HUDEP-2 (cell line): ENCODE measurements around the gene ADCK2.
"Not testable (repeated sequence)": the region's sequence is repeated elsewhere in the genome, so short reads cannot be mapped to it uniquely, and the experiment has no call there.

Experiments
- DNase-seq, 76 experiments: peaks; one replicate each; lab custom pipeline; 2025; ENCODE audit not compliant: unreplicated experiment in 76 of 76; lab: John Stamatoyannopoulos, UW

Gene ADCK2

DNA sequence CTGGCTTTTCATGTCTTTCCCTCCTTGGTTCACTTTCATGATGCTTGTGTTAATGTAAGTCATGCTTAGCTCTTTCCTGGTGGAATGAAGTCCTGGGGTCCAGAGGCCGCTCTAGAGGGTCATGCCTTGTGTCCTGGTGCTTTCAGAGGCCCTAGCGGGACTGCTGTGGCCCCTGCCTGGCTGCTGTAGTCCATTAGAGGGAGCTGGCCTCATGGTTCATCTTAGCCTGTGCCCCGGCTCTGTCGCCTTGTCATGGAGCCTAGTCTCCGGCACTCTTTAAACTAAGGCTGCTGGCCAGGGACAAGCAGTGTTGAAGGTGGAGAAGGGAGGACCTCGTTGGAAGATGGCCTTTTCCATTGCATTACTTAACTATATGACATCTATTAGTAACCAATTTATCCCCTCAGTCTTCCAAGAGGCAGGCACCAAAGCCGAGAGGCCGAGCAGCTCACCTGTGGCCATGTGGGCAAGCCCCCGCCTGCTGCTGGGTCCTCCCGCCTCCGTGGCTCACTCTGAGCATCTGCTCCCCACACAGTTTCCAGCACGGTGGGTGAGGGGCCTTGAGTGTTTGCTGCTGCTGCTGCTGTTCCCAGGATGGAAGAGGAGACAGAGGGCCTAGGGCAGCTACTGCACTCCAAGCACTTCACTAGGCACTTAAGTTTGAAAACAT, 18.8 kb downstream of the ADCK2 start:
- no peak for DNase-seq

- DNase-seq: not testable (repeated sequence)
Observed at GRCh38 chr7:140693849-140694248, 21.1 kb downstream of the ADCK2 start.

GRCh38 chr7:140694592-140694991, 21.8 kb downstream of the ADCK2 start:
- DNase-seq: no peak

DNA sequence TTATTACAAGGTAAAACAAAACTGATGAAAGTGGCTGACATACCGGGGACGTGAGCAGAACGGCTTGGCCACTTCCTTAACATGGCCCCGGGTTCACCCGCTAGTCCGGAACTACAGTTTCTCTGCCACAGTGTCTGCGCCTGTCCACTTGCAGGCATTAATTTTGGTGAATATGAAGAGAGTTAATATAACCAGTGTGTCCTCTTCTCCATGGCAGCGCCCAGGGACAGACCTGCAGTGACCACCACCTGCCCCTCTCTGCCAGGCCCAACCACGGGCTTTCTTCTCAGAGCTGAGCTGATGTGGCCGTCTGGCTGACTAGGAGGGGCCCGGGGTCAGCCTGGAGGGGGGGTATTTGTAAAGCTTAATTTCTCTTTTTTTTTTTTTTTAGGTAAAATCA, 22.6 kb downstream of the ADCK2 start:
- DNase-seq: no peak

GRCh38 chr7:140696024-140696679, 23.4 kb downstream of the ADCK2 start:
- DNase-seq: peak in 67 of 76 experiments; percentile 32 to 92 (median 84)

- peak in 65 of 76 experiments; percentile 6 to 89 (median 67) for DNase-seq
Observed at GRCh38 chr7:140696680-140697446, 24.1 kb downstream of the ADCK2 start, which contains the start of gene NDUFB2. Gene NDUFB2, plus strand, starts transcription at chr7:140696708. Its CDS starts 37 bp downstream, at chr7:140696745.

- no peak for DNase-seq
Observed at GRCh38 chr7:140697447-140698143, 24.9 kb downstream of the ADCK2 start.

GRCh38 chr7:140698477-140698876, 25.7 kb downstream of the ADCK2 start:
- DNase-seq: no peak

- no peak for DNase-seq
Observed at GRCh38 chr7:140702774-140703173, 30.0 kb downstream of the ADCK2 start.

GRCh38 chr7:140704205-140704604, 31.5 kb downstream of the ADCK2 start:
- DNase-seq: no peak

DNA sequence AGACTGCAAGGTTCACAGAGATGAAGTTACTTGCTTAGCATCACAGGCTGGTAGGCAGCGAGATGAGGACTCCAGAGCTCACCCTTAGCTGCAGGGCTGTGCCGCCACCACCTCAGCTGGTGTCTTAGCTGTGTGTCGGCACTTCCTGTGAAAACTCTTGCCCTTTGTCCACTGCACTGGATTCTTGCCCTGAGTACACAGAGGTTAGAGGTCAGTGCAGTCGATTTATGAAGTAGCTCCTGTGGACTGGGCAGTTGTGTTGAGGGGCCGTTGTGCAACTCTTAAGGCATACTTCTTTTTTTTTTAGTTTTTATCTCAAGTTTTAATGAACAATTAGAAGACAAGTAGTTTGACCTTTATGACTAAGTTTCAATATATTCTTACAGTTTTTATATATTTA, 34.4 kb downstream of the ADCK2 start:
- no peak for DNase-seq

- DNase-seq: not testable (repeated sequence)
Observed at GRCh38 chr7:140708764-140709163, 36.0 kb downstream of the ADCK2 start.

GRCh38 chr7:140712392-140712791, 39.6 kb downstream of the ADCK2 start:
- DNase-seq: not testable (repeated sequence)

DNA sequence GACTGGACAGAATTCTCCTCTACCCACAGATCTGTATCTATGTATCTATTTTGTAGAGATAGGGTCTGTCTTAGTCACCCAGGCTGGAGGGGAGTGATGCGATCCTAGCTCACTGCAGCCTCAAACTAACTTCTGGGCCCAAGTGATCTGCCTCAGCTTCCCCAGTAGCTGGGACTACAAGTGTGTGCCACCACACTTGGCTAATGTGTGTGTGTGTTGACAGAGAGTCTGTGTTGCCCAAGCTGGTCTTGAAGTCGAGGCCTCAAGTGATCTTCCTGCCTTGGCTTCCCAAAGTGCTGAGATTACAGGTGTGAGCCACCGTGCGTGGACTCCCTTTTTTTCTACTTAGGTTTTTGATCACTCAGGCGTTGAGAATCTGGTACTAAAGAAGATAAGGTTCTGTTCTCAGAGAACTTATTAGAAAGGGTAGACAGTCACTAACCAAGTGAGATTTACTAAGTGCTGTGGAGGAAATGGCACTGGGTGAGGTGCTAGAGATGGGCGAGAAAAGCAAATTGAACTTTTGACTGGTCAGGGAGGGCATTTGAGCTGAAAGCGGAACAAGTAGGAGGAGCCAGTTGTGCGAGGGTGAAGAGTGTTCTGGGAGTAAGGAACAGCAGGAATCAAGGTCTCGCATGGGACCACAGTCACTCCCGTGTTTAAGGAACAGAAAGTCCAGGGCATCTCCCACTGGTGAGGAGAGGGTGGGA, 41.7 kb downstream of the ADCK2 start:
- DNase-seq: no peak

GRCh38 chr7:140719721-140720120, 47.0 kb downstream of the ADCK2 start:
- DNase-seq: no peak

- DNase-seq: no peak
Observed at GRCh38 chr7:140722254-140722653, 49.5 kb downstream of the ADCK2 start.

- DNase-seq: no peak
Observed at GRCh38 chr7:140723006-140723405, 50.3 kb downstream of the ADCK2 start.

GRCh38 chr7:140723574-140723973, 50.8 kb downstream of the ADCK2 start:
- DNase-seq: no peak

DNA sequence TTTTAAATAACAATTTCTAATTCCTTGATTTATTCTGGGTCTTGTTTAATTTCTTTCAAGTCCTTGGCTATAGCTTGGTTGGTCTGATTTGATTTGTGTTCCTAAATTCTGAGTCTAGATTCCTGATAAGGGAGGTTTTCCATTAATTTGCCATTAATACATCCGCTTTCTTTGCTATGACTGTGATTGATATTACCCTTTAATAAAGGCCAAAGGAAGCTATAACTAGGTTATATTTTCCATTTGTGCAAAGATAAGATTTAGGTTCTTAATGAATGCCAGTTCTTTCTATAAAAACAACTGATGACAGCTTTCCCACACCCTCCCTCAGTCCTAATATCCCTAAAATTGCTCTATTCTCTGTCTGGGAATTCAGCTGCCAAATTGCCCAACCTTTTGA, 52.0 kb downstream of the ADCK2 start:
- no peak for DNase-seq

DNA sequence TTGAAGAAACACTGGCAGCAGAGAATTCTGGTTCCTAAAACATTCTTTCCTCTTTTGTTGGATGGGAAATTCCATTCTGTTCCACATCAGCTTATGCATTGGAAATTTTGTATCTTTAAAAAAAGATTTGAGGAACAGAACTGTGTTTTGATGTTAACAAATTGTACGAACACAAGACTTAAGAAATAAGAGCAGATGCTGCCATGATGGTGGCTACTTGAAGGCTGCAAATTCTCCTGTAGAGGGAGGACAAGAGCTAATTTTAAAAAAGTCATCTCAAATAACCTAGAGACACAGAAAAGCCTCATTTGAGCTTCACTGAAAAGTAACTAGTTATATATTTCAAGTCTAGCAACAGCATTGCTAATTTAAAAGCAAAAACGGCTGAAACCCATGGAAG, 53.5 kb downstream of the ADCK2 start:
- DNase-seq: no peak
